Glutamatergic neuron (in vitro differentiated cells): Measurements from ENCODE around the gene PDE7B. TPM values are rescaled to one million over a fixed set of nuclear protein-coding genes. Genes with fewer than 3 reads are reported as not detected.

Experiments used
- DNase-seq: peaks from one replicate; pipeline ENCODE4 v3.0.0; 2022
- H3K27ac Mint-ChIP-seq: one replicate; pipeline ENCODE4 v1.8.0; 2020; ENCODE audit warnings: mild to moderate bottlenecking, mixed read lengths, inconsistent platforms; ENCODE audit not compliant: unreplicated experiment
- H3K27me3 Mint-ChIP-seq: one replicate; pipeline ENCODE4 v1.8.0; 2020; ENCODE audit warnings: mild to moderate bottlenecking, moderate library complexity, mixed read lengths, inconsistent platforms; ENCODE audit not compliant: unreplicated experiment
- H3K36me3 Mint-ChIP-seq: one replicate; pipeline ENCODE4 v1.8.0; 2020; ENCODE audit warnings: mild to moderate bottlenecking, mixed read lengths, inconsistent platforms; ENCODE audit not compliant: unreplicated experiment
- H3K4me1 Mint-ChIP-seq: one replicate; pipeline ENCODE4 v1.8.0; 2020; ENCODE audit warnings: mild to moderate bottlenecking, low read depth, mixed read lengths, inconsistent platforms; ENCODE audit not compliant: unreplicated experiment
- H3K4me3 Mint-ChIP-seq: one replicate; pipeline ENCODE4 v1.8.0; 2020; ENCODE audit warnings: mild to moderate bottlenecking, mixed read lengths, inconsistent platforms; ENCODE audit not compliant: unreplicated experiment
- H3K9me3 Mint-ChIP-seq: one replicate; pipeline ENCODE4 v1.8.0; 2020; ENCODE audit warnings: mild to moderate bottlenecking, moderate library complexity, mixed read lengths, inconsistent platforms; ENCODE audit not compliant: unreplicated experiment
- total RNA-seq: library from RNA; stranded (reverse); fragmentation: NEBNext Ultra II Directional; extraction: Animal tissue kit (Norgen Biotek cat#: 25700); gene quantifications from one replicate; pipeline ENCODE4 v1.2.1, GENCODE V29; 2021; ENCODE audit not compliant: unreplicated experiment
- TF ChIP-seq, protein P1 (sequence below): fragments of 200-600 bp; sonication (generic); IDR thresholded peaks from one replicate; pipeline ENCODE4 v1.5.0; 2021; ENCODE audit not compliant: partially characterized antibody, unreplicated experiment

PDE7B gene
- total RNA-seq, 1 donor from 2014 or later = not detected

DNA sequence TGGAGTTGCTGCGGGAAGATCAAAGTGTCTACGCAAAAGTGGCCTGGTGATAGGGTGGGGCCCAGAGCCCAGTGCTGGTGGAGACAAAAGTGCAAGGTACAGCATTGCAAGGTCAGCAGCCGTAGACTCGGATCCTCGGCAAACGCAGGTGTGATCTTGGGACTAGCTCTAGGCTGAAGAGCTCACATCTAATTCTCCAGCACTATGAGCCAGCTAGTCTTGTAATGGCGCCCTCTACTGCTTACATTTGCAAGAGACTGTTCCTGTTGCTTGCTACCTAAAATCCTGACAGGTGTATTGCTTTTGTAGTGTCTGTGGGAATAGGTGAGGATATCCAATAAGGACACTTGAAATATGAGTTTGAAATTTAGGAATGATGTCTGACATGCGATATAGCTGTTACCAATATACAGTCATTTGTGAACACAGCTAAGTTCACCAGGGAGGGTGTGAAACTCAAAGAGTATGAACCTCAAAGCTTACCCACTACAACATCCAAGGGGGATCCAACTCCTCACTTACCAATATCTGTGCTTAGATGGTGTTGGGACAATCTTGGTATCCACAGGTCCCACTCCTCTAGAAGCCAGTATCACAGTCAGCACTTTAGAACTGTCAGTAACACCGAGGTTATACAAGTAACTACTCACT lies 58.4 kb downstream of the PDE7B start:
- Mint-ChIP-seq H3K36me3 (no peaks in the 10 kb centered on the region), H3K27me3 (no peaks in the 10 kb centered on the region), H3K9me3 (peaks cover 1% of the 10 kb centered on the region), H3K27ac (no peak overlapping the region), H3K4me1 (no peaks in the 10 kb centered on the region), H3K4me3 (no peak overlapping the region)
- TF ChIP-seq, protein P1, sequence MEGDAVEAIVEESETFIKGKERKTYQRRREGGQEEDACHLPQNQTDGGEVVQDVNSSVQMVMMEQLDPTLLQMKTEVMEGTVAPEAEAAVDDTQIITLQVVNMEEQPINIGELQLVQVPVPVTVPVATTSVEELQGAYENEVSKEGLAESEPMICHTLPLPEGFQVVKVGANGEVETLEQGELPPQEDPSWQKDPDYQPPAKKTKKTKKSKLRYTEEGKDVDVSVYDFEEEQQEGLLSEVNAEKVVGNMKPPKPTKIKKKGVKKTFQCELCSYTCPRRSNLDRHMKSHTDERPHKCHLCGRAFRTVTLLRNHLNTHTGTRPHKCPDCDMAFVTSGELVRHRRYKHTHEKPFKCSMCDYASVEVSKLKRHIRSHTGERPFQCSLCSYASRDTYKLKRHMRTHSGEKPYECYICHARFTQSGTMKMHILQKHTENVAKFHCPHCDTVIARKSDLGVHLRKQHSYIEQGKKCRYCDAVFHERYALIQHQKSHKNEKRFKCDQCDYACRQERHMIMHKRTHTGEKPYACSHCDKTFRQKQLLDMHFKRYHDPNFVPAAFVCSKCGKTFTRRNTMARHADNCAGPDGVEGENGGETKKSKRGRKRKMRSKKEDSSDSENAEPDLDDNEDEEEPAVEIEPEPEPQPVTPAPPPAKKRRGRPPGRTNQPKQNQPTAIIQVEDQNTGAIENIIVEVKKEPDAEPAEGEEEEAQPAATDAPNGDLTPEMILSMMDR = peak; percentile 49
- DNase-seq = peak; percentile 23

DNA sequence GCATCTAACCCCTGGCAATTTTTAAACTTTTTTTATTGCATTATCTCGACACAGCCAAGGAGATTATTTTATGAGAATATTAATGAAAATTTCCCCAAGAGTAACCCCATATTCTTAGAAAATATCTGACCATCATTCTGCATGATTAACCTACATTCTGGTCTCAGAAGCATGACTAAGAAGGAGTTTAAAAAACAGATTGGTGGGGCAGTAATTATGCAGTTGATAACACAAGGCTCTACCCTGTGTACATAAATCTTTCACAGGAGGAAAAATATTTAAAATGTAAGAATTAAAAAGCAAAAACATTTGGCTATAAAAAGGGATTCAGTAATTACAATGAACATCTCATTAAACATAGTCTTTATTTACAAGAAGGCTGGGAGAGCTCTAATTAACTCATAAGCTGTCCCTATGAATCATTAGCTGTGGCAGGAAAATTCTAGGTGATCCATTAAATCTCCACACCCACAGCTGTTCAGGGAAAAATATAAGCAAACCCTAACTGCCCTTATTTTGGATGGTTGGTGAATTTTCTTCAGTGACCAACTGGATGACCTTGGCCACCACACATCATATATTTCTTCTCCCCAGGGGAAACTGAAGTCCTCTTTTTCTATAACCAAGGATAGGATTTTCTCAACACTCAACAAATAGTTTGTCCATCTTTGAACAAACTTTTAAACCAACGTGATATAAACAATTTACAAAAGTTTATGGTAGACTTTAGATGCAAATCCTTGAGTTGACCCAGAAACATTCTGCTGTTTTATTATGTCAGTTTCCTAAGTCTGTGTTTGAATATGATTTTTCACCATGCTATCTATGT lies 59.5 kb downstream of the PDE7B start:
- DNase-seq = no peak
- H3K27me3 Mint-ChIP-seq = no peaks in the 10 kb centered on the region

DNA sequence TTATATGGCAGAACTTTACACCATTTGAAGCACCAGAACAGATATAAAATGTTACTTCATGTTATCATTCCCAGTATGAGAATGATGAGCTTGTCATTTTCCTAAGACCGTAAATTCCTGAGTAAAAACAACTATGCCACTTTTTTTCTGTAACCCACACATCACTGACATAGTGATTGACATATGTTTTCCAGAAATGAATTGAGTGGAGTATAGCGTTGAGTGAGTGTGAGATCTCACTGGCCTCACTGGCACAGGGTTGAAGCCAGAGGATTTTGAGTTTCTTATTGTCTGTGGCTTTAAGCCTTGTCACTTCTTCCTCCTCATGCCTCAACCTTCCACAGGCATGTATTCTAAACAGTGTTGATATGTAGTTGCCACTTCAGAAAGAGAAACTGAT lies 62.3 kb downstream of the PDE7B start:
- no peak overlapping the region for H3K4me3 Mint-ChIP-seq

More for the DNA sequence above, 59.5 kb downstream of the PDE7B start:
- Mint-ChIP-seq H3K36me3 (no peaks in the 10 kb centered on the region), H3K27ac (no peak overlapping the region), H3K4me3 (no peak overlapping the region), H3K4me1 (no peaks in the 10 kb centered on the region), H3K9me3 (peaks cover 1% of the 10 kb centered on the region)
- TF ChIP-seq, protein P1 = no peak

DNA sequence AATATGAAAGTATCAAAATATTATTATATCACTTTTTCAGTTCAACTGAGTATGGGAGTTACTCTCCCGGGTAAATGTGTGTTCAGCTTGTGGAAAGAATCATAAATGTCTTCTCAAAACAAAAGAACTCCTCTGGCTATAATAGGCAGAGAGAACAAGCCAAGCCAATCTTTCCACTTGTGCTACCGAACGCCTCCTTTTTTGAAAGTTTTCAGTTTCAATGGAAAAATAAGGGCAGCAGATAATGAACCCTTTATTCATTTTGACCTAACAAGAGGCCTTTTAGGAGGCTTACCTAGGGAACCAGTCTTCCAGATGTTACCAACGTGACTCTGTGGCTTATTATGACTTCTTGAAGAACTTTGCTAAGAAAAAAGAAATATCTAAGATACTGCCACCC lies 67.5 kb downstream of the PDE7B start:
- Mint-ChIP-seq H3K27ac (no peak overlapping the region), H3K27me3 (no peaks in the 10 kb centered on the region), H3K4me3 (no peak overlapping the region), H3K4me1 (peaks cover 8% of the 10 kb centered on the region), H3K36me3 (no peaks in the 10 kb centered on the region), H3K9me3 (no peaks in the 10 kb centered on the region)
- TF ChIP-seq, protein P1 = no peak
- no peak for DNase-seq

More for the DNA sequence above, 62.3 kb downstream of the PDE7B start:
- Mint-ChIP-seq H3K4me1 (no peaks in the 10 kb centered on the region), H3K27me3 (no peaks in the 10 kb centered on the region), H3K9me3 (peaks cover 1% of the 10 kb centered on the region), H3K27ac (no peak overlapping the region), H3K36me3 (no peaks in the 10 kb centered on the region)
- DNase-seq = no peak
- TF ChIP-seq, protein P1 = no peak

DNA sequence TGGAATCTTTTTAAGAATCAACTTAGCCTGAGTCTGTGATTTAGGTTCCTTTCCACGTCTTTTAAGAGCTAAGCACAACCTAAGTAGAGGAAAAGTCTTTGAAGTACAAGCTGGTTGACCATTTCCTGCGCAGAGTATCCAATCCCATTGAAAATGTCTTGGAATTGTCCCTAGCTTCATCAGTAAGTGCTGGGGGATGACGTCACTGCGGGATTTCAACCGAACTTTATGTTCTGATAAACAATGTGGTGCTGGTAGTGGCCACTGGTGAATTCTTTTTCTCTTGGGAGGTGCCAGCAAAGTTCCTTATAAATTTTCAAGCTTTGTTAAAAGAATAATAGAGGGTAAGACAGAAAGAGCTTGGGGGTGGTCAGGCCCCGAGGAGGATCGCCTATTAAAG lies 69.2 kb downstream of the PDE7B start:
- Mint-ChIP-seq H3K4me1 (peaks cover 8% of the 10 kb centered on the region), H3K27me3 (no peaks in the 10 kb centered on the region), H3K36me3 (no peaks in the 10 kb centered on the region), H3K9me3 (no peaks in the 10 kb centered on the region), H3K4me3 (no peak overlapping the region), H3K27ac (no peak overlapping the region)
- TF ChIP-seq, protein P1 = no peak
- DNase-seq = no peak
